MM.1S (cell line): ENCODE data around the gene FAM117B.

Source experiments
- DNase-seq: peaks from one replicate; pipeline ENCODE4 v3.0.0-alpha.2; 2015
- H2AFZ ChIP-seq: fragments of 300-600 bp; sonication (generic); 2 replicates; pipeline ENCODE4 v1.6.0; 2016; ENCODE audit warnings: antibody characterized with exemption, low read length
- H3F3A ChIP-seq: fragments of 300-600 bp; sonication (generic); 2 replicates; pipeline ENCODE4 v1.6.1; 2016; ENCODE audit warnings: mild to moderate bottlenecking, antibody characterized with exemption, low read length, moderate library complexity, mixed read lengths; ENCODE audit not compliant: insufficient read depth
- H3K27ac ChIP-seq: fragments of 300-600 bp; sonication (generic); 2 replicates; pipeline ENCODE4 v1.5.1; 2016; ENCODE audit warnings: mild to moderate bottlenecking, low read length
- H3K27me3 ChIP-seq: fragments of 300-600 bp; sonication (generic); replicated peaks from 2 replicates; pipeline ENCODE4 v1.6.0; 2016; ENCODE audit warnings: low read length; ENCODE audit not compliant: insufficient read depth
- H3K36me3 ChIP-seq: fragments of 300-600 bp; sonication (generic); replicated peaks from 2 replicates; pipeline ENCODE4 v1.6.1; 2016; ENCODE audit warnings: mild to moderate bottlenecking, low read length, mixed read lengths; ENCODE audit not compliant: insufficient read depth
- H3K4me1 ChIP-seq: fragments of 300-600 bp; sonication (generic); 2 replicates; pipeline ENCODE4 v1.6.1; 2016; ENCODE audit warnings: low read length, mixed read lengths
- H3K4me2 ChIP-seq: fragments of 300-600 bp; sonication (generic); 2 replicates; pipeline ENCODE4 v1.6.0; 2016; ENCODE audit warnings: low read depth, low read length
- H3K4me3 ChIP-seq: fragments of 300-600 bp; sonication (generic); 2 replicates; pipeline ENCODE4 v1.5.1; 2016; ENCODE audit warnings: low read length, mixed read lengths
- H3K79me2 ChIP-seq: fragments of 300-600 bp; sonication (generic); 2 replicates; pipeline ENCODE4 v1.6.1; 2016; ENCODE audit warnings: mixed run types, low read length, mixed read lengths
- H3K9ac ChIP-seq: fragments of 300-600 bp; sonication (generic); 2 replicates; pipeline ENCODE4 v1.6.1; 2016; ENCODE audit warnings: low read length, mixed read lengths
- H3K9me2 ChIP-seq: fragments of 300-600 bp; sonication (generic); replicated peaks from 2 replicates; pipeline ENCODE4 v1.6.1; 2016; ENCODE audit warnings: mild to moderate bottlenecking, low read length, mixed read lengths; ENCODE audit not compliant: insufficient read depth
- H3K9me3 ChIP-seq: fragments of 300-600 bp; sonication (generic); replicated peaks from 2 replicates; pipeline ENCODE4 v1.6.1; 2016; ENCODE audit warnings: mild to moderate bottlenecking, low read length, mixed read lengths; ENCODE audit not compliant: insufficient read depth
- H4K20me1 ChIP-seq: fragments of 300-600 bp; sonication (generic); 2 replicates; pipeline ENCODE4 v1.6.1; 2016; ENCODE audit warnings: mild to moderate bottlenecking, low read length, moderate library complexity, mixed read lengths; ENCODE audit not compliant: insufficient read depth
- EZH2 ChIP-seq: fragments of 300-600 bp; sonication (generic); optimal IDR thresholded peaks from 2 replicates; pipeline ENCODE3; 2017; ENCODE audit warnings: low read depth, mild to moderate bottlenecking, antibody characterized with exemption, low read length, mixed read lengths
- EZH2phosphoT487 ChIP-seq: fragments of 300-600 bp; sonication (generic); IDR thresholded peaks from 2 replicates; pipeline ENCODE4 v1.6.1; 2018; ENCODE audit warnings: antibody characterized with exemption, low read length
- TF ChIP-seq, protein P1 (sequence below): fragments of 300-600 bp; sonication (generic); IDR thresholded peaks from 2 replicates; pipeline ENCODE4 v1.5.1; 2016; ENCODE audit warnings: antibody characterized with exemption, low read length, mixed read lengths

Gene FAM117B

GRCh38 chr2:202758128-202758527 lies 123.4 kb downstream of the FAM117B start:
- H3K4me3 ChIP-seq, result no peak overlapping the region
- H3K9me3 ChIP-seq, result no peaks in the 10 kb centered on the region
- H3K27me3 ChIP-seq, result no peaks in the 10 kb centered on the region
- H3K4me1 ChIP-seq, result no peaks in the 10 kb centered on the region
- DNase-seq, result no peak
- H3F3A ChIP-seq, result no peaks in the 10 kb centered on the region
- H3K79me2 ChIP-seq, result no peaks in the 10 kb centered on the region
- no peaks in the 10 kb centered on the region for H3K9me2 ChIP-seq
- no peaks in the 10 kb centered on the region for H3K36me3 ChIP-seq
- no peaks in the 10 kb centered on the region for H4K20me1 ChIP-seq
- H2AFZ ChIP-seq, result no peak overlapping the region
- H3K4me2 ChIP-seq, result no peak overlapping the region
- H3K9ac ChIP-seq, result no peak overlapping the region
- TF ChIP-seq EZH2 (no peak), EZH2phosphoT487 (no peak)
- TF ChIP-seq, protein P1, sequence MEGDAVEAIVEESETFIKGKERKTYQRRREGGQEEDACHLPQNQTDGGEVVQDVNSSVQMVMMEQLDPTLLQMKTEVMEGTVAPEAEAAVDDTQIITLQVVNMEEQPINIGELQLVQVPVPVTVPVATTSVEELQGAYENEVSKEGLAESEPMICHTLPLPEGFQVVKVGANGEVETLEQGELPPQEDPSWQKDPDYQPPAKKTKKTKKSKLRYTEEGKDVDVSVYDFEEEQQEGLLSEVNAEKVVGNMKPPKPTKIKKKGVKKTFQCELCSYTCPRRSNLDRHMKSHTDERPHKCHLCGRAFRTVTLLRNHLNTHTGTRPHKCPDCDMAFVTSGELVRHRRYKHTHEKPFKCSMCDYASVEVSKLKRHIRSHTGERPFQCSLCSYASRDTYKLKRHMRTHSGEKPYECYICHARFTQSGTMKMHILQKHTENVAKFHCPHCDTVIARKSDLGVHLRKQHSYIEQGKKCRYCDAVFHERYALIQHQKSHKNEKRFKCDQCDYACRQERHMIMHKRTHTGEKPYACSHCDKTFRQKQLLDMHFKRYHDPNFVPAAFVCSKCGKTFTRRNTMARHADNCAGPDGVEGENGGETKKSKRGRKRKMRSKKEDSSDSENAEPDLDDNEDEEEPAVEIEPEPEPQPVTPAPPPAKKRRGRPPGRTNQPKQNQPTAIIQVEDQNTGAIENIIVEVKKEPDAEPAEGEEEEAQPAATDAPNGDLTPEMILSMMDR, result no peak
- no peak overlapping the region for H3K27ac ChIP-seq

DNA sequence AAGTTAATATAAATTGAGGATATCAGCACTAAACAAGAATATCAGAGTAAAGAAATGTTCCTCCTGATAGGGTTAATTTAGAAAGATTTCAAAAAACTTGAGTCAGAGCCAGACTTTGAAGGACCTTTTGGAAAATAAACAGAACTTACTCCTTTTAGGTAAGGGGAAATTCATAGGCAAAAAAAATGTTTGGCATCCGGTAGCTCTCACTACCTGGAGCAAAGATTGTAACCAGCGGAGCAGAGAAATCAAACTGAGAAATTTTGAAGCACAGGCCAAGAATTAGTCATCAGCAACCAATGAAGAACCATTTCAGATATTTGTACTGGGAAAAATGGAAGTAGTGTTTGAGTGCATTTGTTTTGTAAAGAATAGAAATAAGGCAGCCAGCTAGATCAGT lies 123.8 kb downstream of the FAM117B start:
- no peaks in the 10 kb centered on the region for H3K27me3 ChIP-seq

GRCh38 chr2:202760848-202761247 lies 126.1 kb downstream of the FAM117B start:
- no peak overlapping the region for H2AFZ ChIP-seq

More for the DNA sequence above, 123.8 kb downstream of the FAM117B start:
- Histone ChIP-seq H3F3A (no peaks in the 10 kb centered on the region), H3K36me3 (no peaks in the 10 kb centered on the region), H3K9ac (no peak overlapping the region), H3K79me2 (no peaks in the 10 kb centered on the region), H3K4me2 (no peak overlapping the region), H3K9me3 (no peaks in the 10 kb centered on the region), H2AFZ (no peak overlapping the region), H4K20me1 (no peaks in the 10 kb centered on the region), H3K4me3 (no peak overlapping the region), H3K4me1 (no peaks in the 10 kb centered on the region), H3K9me2 (no peaks in the 10 kb centered on the region), H3K27ac (no peak overlapping the region)
- no peak for DNase-seq
- TF ChIP-seq, protein P1, result no peak
- TF ChIP-seq EZH2, result no peak
- TF ChIP-seq EZH2phosphoT487, result no peak

More at GRCh38 chr2:202760848-202761247, 126.1 kb downstream of the FAM117B start:
- H3K4me3 ChIP-seq, result no peak overlapping the region
- no peaks in the 10 kb centered on the region for H4K20me1 ChIP-seq
- H3K27ac ChIP-seq, result no peak overlapping the region
- H3K79me2 ChIP-seq, result no peaks in the 10 kb centered on the region
- H3K4me2 ChIP-seq, result no peak overlapping the region
- no peak for DNase-seq
- TF ChIP-seq, protein P1, result no peak
- TF ChIP-seq EZH2 (no peak), EZH2phosphoT487 (no peak)
- H3K27me3 ChIP-seq, result no peaks in the 10 kb centered on the region
- no peaks in the 10 kb centered on the region for H3K9me3 ChIP-seq
- H3K9ac ChIP-seq, result no peak overlapping the region
- no peaks in the 10 kb centered on the region for H3K9me2 ChIP-seq
- H3F3A ChIP-seq, result no peaks in the 10 kb centered on the region
- no peaks in the 10 kb centered on the region for H3K36me3 ChIP-seq
- no peaks in the 10 kb centered on the region for H3K4me1 ChIP-seq
